SU-DHL-6 (cell line): Measurements from ENCODE around the gene ELMO3.

Experiments
- H2AFZ ChIP-seq: fragments of 200-600 bp; sonication (generic); 2 replicates; pipeline ENCODE4 v1.6.1; 2014; ENCODE audit warnings: low read depth, mild to moderate bottlenecking, moderate library complexity, mixed read lengths, antibody characterized with exemption, low read length; ENCODE audit not compliant: severe bottlenecking
- H3F3A ChIP-seq: fragments of 200-600 bp; shearing (Covaris generic); 2 replicates; pipeline ENCODE4 v1.6.0; 2016; ENCODE audit warnings: antibody characterized with exemption, mild to moderate bottlenecking; ENCODE audit not compliant: insufficient read depth
- H3K27ac ChIP-seq: fragments of 200-600 bp; sonication (generic); 2 replicates; pipeline ENCODE4 v1.5.1; 2016; ENCODE audit warnings: low read depth, mild to moderate bottlenecking, low read length, moderate library complexity, mixed read lengths
- H3K27me3 ChIP-seq: fragments of 200-600 bp; sonication (generic), shearing (Covaris generic); 2 replicates; pipeline ENCODE4 v1.6.0; 2014; ENCODE audit warnings: mild to moderate bottlenecking, low read length
- H3K36me3 ChIP-seq: fragments of 200-600 bp; sonication (generic); 2 replicates; pipeline ENCODE4 v1.6.1; 2014; ENCODE audit warnings: mild to moderate bottlenecking, low read length, mixed read lengths
- H3K4me2 ChIP-seq: fragments of 300-600, 200-600 bp; shearing (Covaris generic), sonication (generic); 2 replicates; pipeline ENCODE4 v1.6.0; 2014; ENCODE audit warnings: low read length, low read depth, mild to moderate bottlenecking; ENCODE audit not compliant: poor library complexity, severe bottlenecking
- H3K4me3 ChIP-seq: fragments of 200-600 bp; sonication (generic); 2 replicates; pipeline ENCODE4 v1.5.1; 2014; ENCODE audit warnings: antibody characterized with exemption, low read length, mild to moderate bottlenecking, mixed read lengths; ENCODE audit not compliant: insufficient read depth, poor library complexity, severe bottlenecking
- H3K79me2 ChIP-seq: fragments of 200-600 bp; sonication (generic); 2 replicates; pipeline ENCODE4 v1.6.1; 2014; ENCODE audit warnings: mild to moderate bottlenecking, low read length, moderate library complexity; ENCODE audit not compliant: insufficient read depth
- H3K9ac ChIP-seq: fragments of 200-600 bp; sonication (generic); 2 replicates; pipeline ENCODE4 v1.7.0; 2014; ENCODE audit warnings: mild to moderate bottlenecking, low read length
- H3K9me2 ChIP-seq: fragments of 200-600 bp; sonication (generic); replicated peaks from 2 replicates; pipeline ENCODE4 v1.6.1; 2014; ENCODE audit warnings: low read length; ENCODE audit not compliant: insufficient read depth
- H3K9me3 ChIP-seq: fragments of 200-600 bp; sonication (generic); 2 replicates; pipeline ENCODE4 v1.6.1; 2014; ENCODE audit warnings: low read length, mixed read lengths; ENCODE audit not compliant: insufficient read depth
- H4K20me1 ChIP-seq: fragments of 200-600 bp; sonication (generic); 2 replicates; pipeline ENCODE4 v1.6.1; 2014; ENCODE audit warnings: low read depth, mild to moderate bottlenecking, antibody characterized with exemption, low read length, moderate library complexity, mixed read lengths
- EZH2phosphoT487 ChIP-seq: fragments of 200-600 bp; sonication (generic), shearing (Covaris generic); conservative IDR thresholded peaks from 2 replicates; pipeline ENCODE4 v1.6.1; 2018; ENCODE audit warnings: mild to moderate bottlenecking, antibody characterized with exemption, low read length, moderate library complexity, mixed read lengths
- TF ChIP-seq, protein P1 (sequence below): fragments of 200-600 bp; sonication (generic); IDR thresholded peaks from one replicate; pipeline ENCODE4 v1.5.1; 2017; ENCODE audit warnings: antibody characterized with exemption, mild to moderate bottlenecking, low read length, moderate library complexity; ENCODE audit not compliant: insufficient read depth, poor library complexity, severe bottlenecking

ELMO3 gene

DNA sequence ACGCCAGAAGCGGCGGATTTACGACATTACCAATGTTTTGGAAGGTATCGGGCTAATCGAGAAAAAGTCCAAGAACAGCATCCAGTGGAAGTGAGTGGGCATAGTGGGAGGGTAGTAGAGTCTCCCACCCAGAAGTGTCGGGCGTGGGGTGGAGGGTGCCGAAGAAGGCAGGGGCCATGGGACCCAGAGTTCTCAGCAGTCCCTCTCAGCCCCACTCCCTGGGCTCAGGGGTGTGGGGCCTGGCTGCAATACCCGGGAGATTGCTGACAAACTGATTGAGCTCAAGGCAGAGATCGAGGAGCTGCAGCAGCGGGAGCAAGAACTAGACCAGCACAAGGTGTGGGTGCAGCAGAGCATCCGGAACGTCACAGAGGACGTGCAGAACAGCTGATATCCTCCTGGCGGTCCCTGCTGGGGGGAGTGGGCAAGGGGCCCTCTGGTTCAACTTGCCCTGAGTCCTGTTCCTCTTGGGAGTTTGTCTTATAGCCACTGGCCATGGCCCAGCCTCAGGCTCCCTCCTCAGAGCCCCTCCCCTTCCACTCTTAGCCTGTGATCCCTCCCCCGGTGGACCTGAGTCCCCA, 6.1 kb upstream of the ELMO3 start:
- H3K4me2 ChIP-seq, result peak overlapping the region; percentile 92
- H3K4me3 ChIP-seq, result peak overlapping the region; percentile 92
- H3K9ac ChIP-seq, result peak overlapping the region; percentile 94
- H3K79me2 ChIP-seq, result peaks cover 24% of the 10 kb centered on the region
- H3K9me2 ChIP-seq, result no peaks in the 10 kb centered on the region
- no peak overlapping the region for H3K27ac ChIP-seq
- no peaks in the 10 kb centered on the region for H4K20me1 ChIP-seq
- no peaks in the 10 kb centered on the region for H3K36me3 ChIP-seq
- TF ChIP-seq, protein P1, sequence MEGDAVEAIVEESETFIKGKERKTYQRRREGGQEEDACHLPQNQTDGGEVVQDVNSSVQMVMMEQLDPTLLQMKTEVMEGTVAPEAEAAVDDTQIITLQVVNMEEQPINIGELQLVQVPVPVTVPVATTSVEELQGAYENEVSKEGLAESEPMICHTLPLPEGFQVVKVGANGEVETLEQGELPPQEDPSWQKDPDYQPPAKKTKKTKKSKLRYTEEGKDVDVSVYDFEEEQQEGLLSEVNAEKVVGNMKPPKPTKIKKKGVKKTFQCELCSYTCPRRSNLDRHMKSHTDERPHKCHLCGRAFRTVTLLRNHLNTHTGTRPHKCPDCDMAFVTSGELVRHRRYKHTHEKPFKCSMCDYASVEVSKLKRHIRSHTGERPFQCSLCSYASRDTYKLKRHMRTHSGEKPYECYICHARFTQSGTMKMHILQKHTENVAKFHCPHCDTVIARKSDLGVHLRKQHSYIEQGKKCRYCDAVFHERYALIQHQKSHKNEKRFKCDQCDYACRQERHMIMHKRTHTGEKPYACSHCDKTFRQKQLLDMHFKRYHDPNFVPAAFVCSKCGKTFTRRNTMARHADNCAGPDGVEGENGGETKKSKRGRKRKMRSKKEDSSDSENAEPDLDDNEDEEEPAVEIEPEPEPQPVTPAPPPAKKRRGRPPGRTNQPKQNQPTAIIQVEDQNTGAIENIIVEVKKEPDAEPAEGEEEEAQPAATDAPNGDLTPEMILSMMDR, result no peak
- TF ChIP-seq EZH2phosphoT487, result no peak
- no peaks in the 10 kb centered on the region for H3K9me3 ChIP-seq
- no peaks in the 10 kb centered on the region for H3F3A ChIP-seq
- H2AFZ ChIP-seq, result no peak overlapping the region
- H3K27me3 ChIP-seq, result no peaks in the 10 kb centered on the region

DNA sequence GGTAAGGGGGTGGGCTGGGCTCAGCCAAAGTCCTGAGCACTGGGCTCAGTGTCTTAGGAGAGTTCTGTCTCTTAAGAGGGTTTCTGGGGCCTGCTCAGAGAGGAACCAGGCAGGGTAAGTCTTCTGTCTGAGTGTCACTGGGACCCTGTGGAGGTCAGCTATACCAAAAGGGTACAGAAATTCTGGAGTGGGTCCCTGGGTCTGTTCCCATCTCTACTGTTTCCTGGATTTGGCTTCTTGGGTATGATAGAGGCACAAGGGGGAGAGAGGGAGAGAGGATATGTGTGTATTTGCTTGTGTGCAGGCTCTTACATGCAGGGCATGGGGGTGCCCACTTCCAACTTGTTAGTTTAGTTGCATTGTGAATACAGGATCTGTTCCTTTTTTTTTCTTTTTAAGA, 5.4 kb upstream of the ELMO3 start:
- Histone ChIP-seq H4K20me1 (no peaks in the 10 kb centered on the region), H3F3A (no peaks in the 10 kb centered on the region), H3K9me2 (no peaks in the 10 kb centered on the region), H3K27ac (no peak overlapping the region), H3K9me3 (no peaks in the 10 kb centered on the region), H2AFZ (no peak overlapping the region), H3K4me3 (peak overlapping the region; percentile 92), H3K36me3 (no peaks in the 10 kb centered on the region), H3K79me2 (peaks cover 24% of the 10 kb centered on the region), H3K9ac (peak overlapping the region; percentile 94), H3K4me2 (peak overlapping the region; percentile 92), H3K27me3 (no peaks in the 10 kb centered on the region)
- TF ChIP-seq, protein P1, result no peak

DNA sequence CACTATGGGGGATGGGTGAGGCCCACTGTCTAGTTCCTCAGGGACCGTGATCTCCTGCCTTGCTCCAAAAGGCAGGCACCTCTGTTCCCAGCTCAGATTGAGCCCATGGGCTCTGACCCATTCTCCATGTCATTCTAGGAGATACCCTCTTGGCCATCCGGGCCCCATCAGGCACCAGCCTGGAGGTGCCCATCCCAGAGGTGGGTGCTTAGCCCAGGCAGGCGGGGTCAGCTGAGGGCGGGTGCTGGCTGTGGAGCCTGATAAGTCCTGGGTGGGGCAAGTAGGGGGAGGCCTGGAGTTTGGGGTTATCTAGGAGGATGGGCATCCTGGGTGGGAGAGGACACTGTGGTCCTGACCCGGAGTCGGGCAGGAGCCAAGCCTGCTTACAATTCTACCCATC, 4.7 kb upstream of the ELMO3 start:
- no peak overlapping the region for H3K4me2 ChIP-seq
- TF ChIP-seq, protein P1, result no peak
- TF ChIP-seq EZH2phosphoT487, result no peak
- no peaks in the 10 kb centered on the region for H3K9me3 ChIP-seq
- no peak overlapping the region for H3K9ac ChIP-seq
- no peaks in the 10 kb centered on the region for H3K9me2 ChIP-seq
- H3K27ac ChIP-seq, result no peak overlapping the region
- H3K27me3 ChIP-seq, result no peaks in the 10 kb centered on the region
- peaks cover 24% of the 10 kb centered on the region for H3K79me2 ChIP-seq
- no peaks in the 10 kb centered on the region for H4K20me1 ChIP-seq
- no peaks in the 10 kb centered on the region for H3K36me3 ChIP-seq
- H3K4me3 ChIP-seq, result no peak overlapping the region
- H2AFZ ChIP-seq, result no peak overlapping the region
- no peaks in the 10 kb centered on the region for H3F3A ChIP-seq

DNA sequence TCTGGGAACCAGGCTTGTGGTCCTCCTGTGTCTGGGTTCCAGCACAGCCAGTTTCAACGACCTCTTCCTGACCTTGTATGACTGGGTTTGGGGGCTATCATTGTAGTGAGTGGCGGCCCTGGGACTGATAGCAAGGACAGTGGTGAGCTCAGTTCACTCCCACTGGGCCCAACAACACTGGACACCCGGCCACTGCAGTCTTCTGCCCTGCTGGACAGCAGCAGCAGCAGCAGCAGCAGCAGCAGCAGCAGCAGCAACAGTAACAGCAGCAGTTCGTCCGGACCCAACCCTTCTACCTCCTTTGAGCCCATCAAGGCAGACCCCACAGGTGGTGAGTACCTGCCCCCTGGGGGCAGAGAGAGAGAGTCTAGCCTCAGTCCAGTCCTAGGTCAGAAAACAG, 3.3 kb upstream of the ELMO3 start:
- Histone ChIP-seq H3K79me2 (peaks cover 24% of the 10 kb centered on the region), H2AFZ (no peak overlapping the region), H3K27me3 (no peaks in the 10 kb centered on the region), H3K36me3 (no peaks in the 10 kb centered on the region), H3K27ac (no peak overlapping the region), H3K9me3 (no peaks in the 10 kb centered on the region), H4K20me1 (no peaks in the 10 kb centered on the region), H3K4me3 (no peak overlapping the region), H3K9me2 (no peaks in the 10 kb centered on the region), H3K4me2 (no peak overlapping the region), H3F3A (no peaks in the 10 kb centered on the region), H3K9ac (no peak overlapping the region)
- no peak for TF ChIP-seq EZH2phosphoT487
- TF ChIP-seq, protein P1, result no peak
